Natural killer cell (primary cell): ENCODE results near the gene SPAG8. TPM values are rescaled to one million over a fixed set of nuclear protein-coding genes. Genes with fewer than 3 reads are reported as not detected.
A peak's percentile ranks its signal among the peaks of the same experiment; 100 is the strongest.

Experiments
- ATAC-seq, 3 donors: fragments of 150-1000 bp in 2 of 3; fragments of 200-7000 bp in 1 of 3; cut with Tn5 transposase; 1 replicate in 1 of 3; 2 replicates in 2 of 3; pipeline ENCODE4 v1.10.0; 2021; ENCODE audit warnings: mild to moderate bottlenecking in 2 of 3, moderate library complexity in 2 of 3
- DNase-seq, 2 donors: peaks; one replicate each; pipeline versions ENCODE4 v3.0.0 to v3.0.0-alpha.2; 2013 to 2021; ENCODE audit warnings: mixed read lengths in 1 of 2
- H3K27ac ChIP-seq: one replicate; pipeline ENCODE4 v1.5.1; 2013; ENCODE audit warnings: mild to moderate bottlenecking, low read length
- H3K27me3 ChIP-seq: one replicate; pipeline ENCODE4 v1.6.1; 2013; ENCODE audit warnings: low read length; ENCODE audit not compliant: control insufficient read depth, insufficient read depth
- H3K36me3 ChIP-seq: one replicate; pipeline ENCODE4 v1.6.1; 2013; ENCODE audit warnings: low read length; ENCODE audit not compliant: control insufficient read depth, insufficient read depth
- H3K4me1 ChIP-seq: one replicate; pipeline ENCODE4 v1.6.1; 2013; ENCODE audit warnings: low read length; ENCODE audit not compliant: control insufficient read depth, insufficient read depth
- H3K4me3 ChIP-seq: one replicate; pipeline ENCODE4 v1.5.1; 2013; ENCODE audit warnings: low read length
- H3K9me3 ChIP-seq: one replicate; pipeline ENCODE4 v1.6.1; 2013; ENCODE audit warnings: low read length; ENCODE audit not compliant: control insufficient read depth, insufficient read depth
- H3K27ac Mint-ChIP-seq, 2 donors: one replicate each; pipeline ENCODE4 v1.8.0; 2022; ENCODE audit warnings: mild to moderate bottlenecking in 2 of 2, mixed read lengths in 2 of 2, moderate library complexity in 1 of 2
- H3K27me3 Mint-ChIP-seq, 2 donors: one replicate each; pipeline ENCODE4 v1.8.0; 2022; ENCODE audit warnings: low read depth in 2 of 2, mixed read lengths in 2 of 2
- H3K36me3 Mint-ChIP-seq: one replicate; pipeline ENCODE4 v1.8.0; 2022; ENCODE audit warnings: mixed read lengths
- H3K4me1 Mint-ChIP-seq, 2 donors: one replicate each; pipeline ENCODE4 v1.8.0; 2022; ENCODE audit warnings: mixed read lengths in 2 of 2
- H3K4me3 Mint-ChIP-seq: one replicate; pipeline ENCODE4 v1.8.0; 2022; ENCODE audit warnings: mild to moderate bottlenecking, moderate library complexity, mixed read lengths
- H3K9me3 Mint-ChIP-seq, 2 donors: one replicate each; pipeline ENCODE4 v1.8.0; 2022; ENCODE audit warnings: mixed read lengths in 2 of 2
- CTCF ChIP-seq: fragments of 200-600 bp; IDR thresholded peaks from one replicate; pipeline ENCODE4 v1.8.0; 2022; ENCODE audit warnings: antibody characterized with exemption
- WGBS: methylation state at CpG from one replicate; pipeline ENCODE4 v1.1.7; 2013; ENCODE audit warnings: missing lambda C conversion rate; ENCODE audit not compliant: insufficient coverage; 5-methylcytosine and 5-hydroxymethylcytosine counted together
- intact Hi-C: fragments of 100-400 bp; cut with micrococcal nuclease; formaldehyde crosslinking; loops from one replicate; pipeline ENCODE4 v1.14.2; 2022
- total RNA-seq, 4 donors: library from RNA; stranded (reverse); fragments of 120-200 nt in 1 of 4; gene quantifications; one replicate each; pipeline versions ENCODE4 v1.2.3 to v1.2.4, GENCODE V29; 2013 to 2022

The SPAG8 gene
- total RNA-seq, 3 donors from 2014 or later (not counting 1 experiment from before 2014, with no cell fraction given) = 2.0 to 2.4 (median 2.1) TPM

GRCh38 chr9:35822926-35823325, 10.9 kb upstream of the SPAG8 start:
- H3K27ac ChIP-seq = no peak overlapping the region
- Mint-ChIP-seq H3K36me3 (no peaks in the 10 kb centered on the region), H3K27me3 (no peaks in the 10 kb centered on the region), H3K4me3 (no peak overlapping the region), H3K4me1 (peaks cover 5 to 9% of the 10 kb centered on the region in 2 donors), H3K27ac (no peak overlapping the region), H3K9me3 (no peaks in the 10 kb centered on the region)
- no peak for DNase-seq
- no peaks in the 10 kb centered on the region for H3K4me1 ChIP-seq
- H3K27me3 ChIP-seq = no peaks in the 10 kb centered on the region
- ATAC-seq = no peak
- no peaks in the 10 kb centered on the region for H3K36me3 ChIP-seq
- no peaks in the 10 kb centered on the region for H3K9me3 ChIP-seq
- intact Hi-C loops = no loop called here
- TF ChIP-seq CTCF = no peak
- H3K4me3 ChIP-seq = no peak overlapping the region

GRCh38 chr9:35820076-35820475, 8.0 kb upstream of the SPAG8 start:
- ATAC-seq (no peak), DNase-seq (no peak)
- no peak overlapping the region for H3K27ac ChIP-seq
- no peaks in the 10 kb centered on the region for H3K36me3 ChIP-seq
- no peaks in the 10 kb centered on the region for H3K9me3 Mint-ChIP-seq
- H3K36me3 Mint-ChIP-seq = no peaks in the 10 kb centered on the region
- no peak overlapping the region for H3K27ac Mint-ChIP-seq
- H3K9me3 ChIP-seq = no peaks in the 10 kb centered on the region
- H3K27me3 Mint-ChIP-seq = no peaks in the 10 kb centered on the region
- peaks cover 3% of the 10 kb centered on the region for H3K4me1 ChIP-seq
- intact Hi-C loops = no loop called here
- H3K4me3 Mint-ChIP-seq = no peak overlapping the region
- no peaks in the 10 kb centered on the region for H3K27me3 ChIP-seq
- H3K4me3 ChIP-seq = no peak overlapping the region
- TF ChIP-seq CTCF = no peak
- peaks cover 8 to 14% of the 10 kb centered on the region in 2 donors for H3K4me1 Mint-ChIP-seq

- DNase-seq (no peak), ATAC-seq (no peak)
- Mint-ChIP-seq H3K4me3 (no peak overlapping the region), H3K9me3 (no peaks in the 10 kb centered on the region), H3K27ac (no peak overlapping the region), H3K4me1 (peaks cover 19 to 28% of the 10 kb centered on the region in 2 donors), H3K27me3 (no peaks in the 10 kb centered on the region), H3K36me3 (no peaks in the 10 kb centered on the region)
- whole genome bisulfite sequencing = 89% methylated on average over 3 of the region's 3 CpGs
- Histone ChIP-seq H3K4me1 (peaks cover 13% of the 10 kb centered on the region), H3K27ac (no peak overlapping the region), H3K4me3 (no peak overlapping the region), H3K36me3 (no peaks in the 10 kb centered on the region), H3K27me3 (no peaks in the 10 kb centered on the region), H3K9me3 (no peaks in the 10 kb centered on the region)
- no peak for TF ChIP-seq CTCF
- intact Hi-C loops = loop anchor here (10.0 kb wide), 2 partner anchors 326 to 704 kb away; partner anchors contain the start of gene ATOSB
Measured at GRCh38 chr9:35818341-35818740, 6.3 kb upstream of the SPAG8 start.

GRCh38 chr9:35816708-35817107, 4.6 kb upstream of the SPAG8 start:
- no peaks in the 10 kb centered on the region for H3K36me3 ChIP-seq
- no peak for DNase-seq
- peaks cover 32 to 43% of the 10 kb centered on the region in 2 donors for H3K4me1 Mint-ChIP-seq
- H3K27ac Mint-ChIP-seq = peak overlapping the region in 1 of 2 donors; percentile 96
- no peak for ATAC-seq
- H3K9me3 ChIP-seq = no peaks in the 10 kb centered on the region
- no peak for TF ChIP-seq CTCF
- no peaks in the 10 kb centered on the region for H3K27me3 ChIP-seq
- WGBS = 95% methylated on average over 1 of the region's 1 CpG
- H3K9me3 Mint-ChIP-seq = no peaks in the 10 kb centered on the region
- H3K36me3 Mint-ChIP-seq = no peaks in the 10 kb centered on the region
- peak overlapping the region; percentile 98 for H3K4me3 Mint-ChIP-seq
- H3K4me1 ChIP-seq = peaks cover 27% of the 10 kb centered on the region
- no peak overlapping the region for H3K4me3 ChIP-seq
- H3K27me3 Mint-ChIP-seq = no peaks in the 10 kb centered on the region
- H3K27ac ChIP-seq = no peak overlapping the region
- intact Hi-C loops = loop anchor here (10.0 kb wide), 2 partner anchors 328 to 702 kb away; partner anchors contain the start of gene ATOSB
